Endothelial cell (in vitro differentiated cells): ENCODE measurements around the gene STOML2. TPM values are rescaled to one million over a fixed set of nuclear protein-coding genes. Genes with fewer than 3 reads are reported as not detected.

ENCODE experiments used
- DNase-seq: peaks from one replicate; pipeline ENCODE4 v3.0.0; 2021; ENCODE audit warnings: low spot score
- H3K27ac Mint-ChIP-seq: one replicate; pipeline ENCODE4 v1.8.0; 2021; ENCODE audit warnings: mixed read lengths, inconsistent platforms; ENCODE audit not compliant: unreplicated experiment
- H3K27me3 Mint-ChIP-seq: one replicate; pipeline ENCODE4 v1.8.0; 2021; ENCODE audit warnings: mild to moderate bottlenecking, moderate library complexity, mixed read lengths, inconsistent platforms; ENCODE audit not compliant: unreplicated experiment
- H3K36me3 Mint-ChIP-seq: one replicate; pipeline ENCODE4 v1.8.0; 2021; ENCODE audit warnings: mild to moderate bottlenecking, low read depth, mixed read lengths, inconsistent platforms; ENCODE audit not compliant: unreplicated experiment
- H3K4me1 Mint-ChIP-seq: one replicate; pipeline ENCODE4 v1.8.0; 2021; ENCODE audit warnings: mild to moderate bottlenecking, mixed read lengths, inconsistent platforms; ENCODE audit not compliant: unreplicated experiment
- H3K4me3 Mint-ChIP-seq: one replicate; pipeline ENCODE4 v1.8.0; 2021; ENCODE audit warnings: mild to moderate bottlenecking, mixed read lengths, inconsistent platforms; ENCODE audit not compliant: unreplicated experiment
- H3K9me3 Mint-ChIP-seq: one replicate; pipeline ENCODE4 v1.8.0; 2021; ENCODE audit warnings: mixed read lengths, inconsistent platforms; ENCODE audit not compliant: unreplicated experiment
- CTCF ChIP-seq: fragments of 200-600 bp; sonication (generic); IDR thresholded peaks from one replicate; pipeline ENCODE4 v1.5.0; 2021; ENCODE audit warnings: antibody characterized with exemption; ENCODE audit not compliant: unreplicated experiment
- total RNA-seq: library from RNA; stranded (reverse); fragmentation: NEBNext Ultra II Directional; extraction: Animal tissue kit (Norgen Biotek cat#: 25700); gene quantifications from one replicate; pipeline ENCODE4 v1.2.1, GENCODE V29; 2021; ENCODE audit not compliant: unreplicated experiment

The STOML2 gene
- total RNA-seq, 1 donor from 2014 or later = 108 TPM

GRCh38 chr9:35074791-35075190 lies 28.1 kb downstream of the STOML2 start:
- H3K4me3 Mint-ChIP-seq = peak overlapping the region; percentile 5
- H3K9me3 Mint-ChIP-seq = no peaks in the 10 kb centered on the region
- TF ChIP-seq CTCF = no peak

GRCh38 chr9:35074141-35074540 lies 28.8 kb downstream of the STOML2 start:
- no peak for DNase-seq
- Mint-ChIP-seq H3K27ac (no peak overlapping the region), H3K4me3 (peak overlapping the region; percentile 94), H3K4me1 (peaks cover 34% of the 10 kb centered on the region), H3K36me3 (peaks cover 13% of the 10 kb centered on the region), H3K9me3 (no peaks in the 10 kb centered on the region), H3K27me3 (peaks cover 21% of the 10 kb centered on the region)
- no peak for TF ChIP-seq CTCF

More at GRCh38 chr9:35074791-35075190, 28.1 kb downstream of the STOML2 start:
- H3K36me3 Mint-ChIP-seq = peaks cover 13% of the 10 kb centered on the region
- DNase-seq = no peak
- H3K4me1 Mint-ChIP-seq = peaks cover 32% of the 10 kb centered on the region
- H3K27me3 Mint-ChIP-seq = peaks cover 21% of the 10 kb centered on the region
- H3K27ac Mint-ChIP-seq = no peak overlapping the region

- DNase-seq = no peak
- peaks cover 33% of the 10 kb centered on the region for H3K4me1 Mint-ChIP-seq
- peak overlapping the region; percentile 94 for H3K4me3 Mint-ChIP-seq
- H3K27ac Mint-ChIP-seq = peak overlapping the region; percentile 85
- H3K27me3 Mint-ChIP-seq = peaks cover 19% of the 10 kb centered on the region
- no peaks in the 10 kb centered on the region for H3K9me3 Mint-ChIP-seq
- no peak for TF ChIP-seq CTCF
- H3K36me3 Mint-ChIP-seq = peaks cover 22% of the 10 kb centered on the region
These were observed 29.7 kb downstream of the STOML2 start for GRCh38 chr9:35073279-35073612.

- H3K4me3 Mint-ChIP-seq = peak within 1 kb of the TSS; percentile 99
- no peak for TF ChIP-seq CTCF
- peaks cover 34% of the 10 kb centered on the region for H3K4me1 Mint-ChIP-seq
- H3K36me3 Mint-ChIP-seq = peaks cover 27% of the 10 kb centered on the region
- no peaks in the 10 kb centered on the region for H3K9me3 Mint-ChIP-seq
- H3K27me3 Mint-ChIP-seq = peaks cover 21% of the 10 kb centered on the region
- H3K27ac Mint-ChIP-seq = peak within 1 kb of the TSS; percentile 99
- DNase-seq = peak; percentile 96
These were observed 30.3 kb downstream of the STOML2 start, which contains the start of gene VCP for GRCh38 chr9:35072461-35073278. Gene VCP (minus strand): TSS chr9:35072625. CDS start chr9:35072353, 272 bp downstream.

GRCh38 chr9:35071814-35072460 lies 31.0 kb downstream of the STOML2 start:
- H3K27ac Mint-ChIP-seq = peak overlapping the region; percentile 99
- H3K36me3 Mint-ChIP-seq = peaks cover 32% of the 10 kb centered on the region
- H3K4me1 Mint-ChIP-seq = peaks cover 37% of the 10 kb centered on the region
- peak; percentile 93 for DNase-seq
- TF ChIP-seq CTCF = peak; percentile 45
- peaks cover 25% of the 10 kb centered on the region for H3K27me3 Mint-ChIP-seq
- H3K4me3 Mint-ChIP-seq = peak overlapping the region; percentile 99
- H3K9me3 Mint-ChIP-seq = no peaks in the 10 kb centered on the region
